SH-SY5Y (cell line): ENCODE results near the gene RNF141.

Experiments
- GATA2 ChIP-seq: IDR thresholded peaks from 2 replicates; pipeline ENCODE4 v1.6.1; 2011; ENCODE audit warnings: mild to moderate bottlenecking, low read depth, low read length
- GATA3 ChIP-seq: IDR thresholded peaks from 2 replicates; pipeline ENCODE4 v1.6.1; 2011; ENCODE audit warnings: low read depth, mild to moderate bottlenecking, low read length, moderate library complexity

DNA sequence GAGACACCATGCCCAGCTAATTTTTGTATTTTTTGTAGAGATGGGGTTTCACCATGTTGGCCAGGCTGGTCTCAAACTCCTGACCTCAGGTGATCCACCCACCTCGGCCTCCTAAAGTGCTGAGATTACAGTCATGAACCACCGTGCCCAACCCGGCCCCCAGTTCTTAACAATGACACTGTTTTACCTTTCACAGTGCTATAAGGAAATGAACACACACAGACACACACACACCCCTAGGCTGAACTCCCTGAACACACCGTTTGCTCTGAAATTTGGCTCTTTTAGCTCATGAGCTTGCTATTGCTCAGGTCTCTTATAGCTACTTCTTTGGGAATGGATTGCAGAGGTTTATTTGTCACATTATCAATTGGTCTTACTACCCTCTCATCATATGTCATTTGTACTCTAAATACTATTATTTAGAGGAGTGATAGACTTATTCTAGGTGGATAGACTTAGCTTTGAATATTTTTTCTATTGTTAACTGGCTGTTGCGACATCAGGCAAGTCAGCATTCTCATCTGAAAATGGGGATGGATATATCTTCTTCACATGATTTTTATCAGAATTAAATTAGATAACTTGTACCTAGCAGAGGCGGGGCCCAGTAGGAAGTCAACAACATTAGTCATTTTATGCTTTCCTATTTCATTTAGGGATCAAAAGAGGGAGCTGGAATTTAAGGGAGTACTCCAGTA lies 25.4 kb upstream of the RNF141 start:
- TF ChIP-seq GATA2, result no peak
- TF ChIP-seq GATA3, result no peak
